ENCODE results near the gene ZNRF2.

ZNRF2 gene

DNA sequence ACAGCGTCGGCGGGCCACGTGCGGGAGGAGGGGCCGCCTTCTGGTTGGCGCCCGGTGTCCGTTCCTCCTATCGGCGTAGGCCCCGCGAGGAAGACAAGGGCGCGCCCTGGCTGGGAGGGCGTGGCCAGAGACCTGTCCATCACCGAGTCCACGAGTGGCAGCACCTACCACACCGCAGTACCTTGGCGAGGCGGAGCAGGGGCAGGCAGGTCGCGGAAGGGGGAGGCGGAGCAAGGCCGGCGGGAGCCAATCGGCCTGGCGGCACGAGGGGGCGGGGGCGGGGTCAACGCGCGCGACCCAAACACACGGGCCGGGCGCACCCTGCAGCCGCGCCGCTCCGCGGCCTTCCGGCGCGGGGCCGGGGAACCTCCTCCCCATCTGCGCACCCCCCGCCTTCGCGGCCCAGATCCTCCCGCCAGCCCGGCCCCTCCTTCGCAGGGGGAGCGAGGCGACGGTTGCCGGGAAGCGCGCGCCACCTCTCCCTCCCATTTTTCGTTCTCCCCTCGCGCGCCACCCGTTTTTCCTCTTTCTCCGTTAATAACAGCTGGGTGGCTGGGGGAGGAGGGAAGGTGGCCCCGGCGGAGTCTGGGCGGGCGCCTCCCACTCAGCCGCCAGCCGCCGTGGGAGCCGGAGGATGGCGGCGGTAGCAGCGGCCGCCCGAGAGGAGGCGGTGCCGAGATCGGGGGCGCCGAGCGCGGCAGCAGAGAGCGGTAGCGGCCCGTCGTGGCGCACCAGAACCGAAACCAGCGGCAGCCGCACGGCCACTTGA, at the start of gene ZNRF2:
ZNRF2 (plus strand) TSS at position 300 of the 769 bp plus-strand sequence. CDS start 761 bp downstream, outside the sequence.
- peak; percentile 99 to 100 for DNase-seq

DNA sequence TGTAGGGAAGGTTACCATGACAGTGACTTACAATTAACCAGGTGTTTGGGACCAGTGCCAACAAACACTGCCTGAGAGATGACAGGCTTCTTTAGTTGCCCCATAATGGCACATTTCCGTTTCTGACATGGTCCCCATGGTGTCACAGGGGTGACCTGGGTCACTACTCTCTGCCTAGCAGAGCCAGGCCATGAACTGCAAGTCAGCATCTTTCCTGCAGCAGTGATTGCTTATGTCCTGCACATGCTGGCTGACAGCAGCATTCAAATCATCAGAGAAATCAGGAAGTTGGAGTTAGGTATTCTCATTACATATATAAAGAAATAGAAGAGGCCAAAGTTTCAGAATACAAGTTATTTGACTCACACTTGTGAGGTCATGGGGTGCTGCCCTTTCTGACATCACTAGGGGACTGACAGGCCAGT, 47.1 kb upstream of the ZNRF2 start:
- DNase-seq: peak in 1 of 2 donors; percentile 66

DNA sequence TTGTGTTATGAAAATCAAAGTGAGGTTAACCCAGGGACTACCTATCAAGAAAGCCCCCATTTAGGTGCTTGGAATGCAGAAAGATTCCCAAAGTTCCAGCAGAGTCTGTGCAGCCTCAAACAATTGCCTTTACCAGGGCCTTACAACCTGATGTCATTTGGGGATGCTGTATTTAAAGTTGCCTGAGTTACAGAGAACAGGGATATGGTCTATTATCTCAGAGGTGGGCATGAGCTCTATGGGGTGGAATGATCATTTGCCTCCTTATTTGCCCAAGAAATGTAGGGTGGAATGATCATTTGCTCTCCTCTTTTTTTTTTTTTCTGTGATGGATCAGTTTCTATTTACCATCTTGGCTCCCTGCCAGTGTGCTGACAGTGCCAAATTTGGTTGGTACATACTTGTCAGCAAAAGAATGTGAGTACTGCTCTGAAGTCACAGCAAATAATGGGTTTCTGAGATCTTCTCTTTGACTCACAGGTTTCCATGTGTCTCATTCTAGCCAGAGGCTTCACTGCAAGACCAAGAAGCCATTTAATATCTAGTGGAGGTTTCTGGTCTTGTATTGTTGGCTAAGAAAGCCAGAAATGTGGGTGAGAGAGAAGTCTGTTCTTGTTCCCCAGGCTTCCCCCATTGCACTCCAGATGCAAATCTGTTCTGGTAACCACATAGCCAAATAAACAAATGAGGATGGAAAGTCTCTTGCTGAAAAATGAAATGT, 45.5 kb upstream of the ZNRF2 start:
- DNase-seq: no peak

DNA sequence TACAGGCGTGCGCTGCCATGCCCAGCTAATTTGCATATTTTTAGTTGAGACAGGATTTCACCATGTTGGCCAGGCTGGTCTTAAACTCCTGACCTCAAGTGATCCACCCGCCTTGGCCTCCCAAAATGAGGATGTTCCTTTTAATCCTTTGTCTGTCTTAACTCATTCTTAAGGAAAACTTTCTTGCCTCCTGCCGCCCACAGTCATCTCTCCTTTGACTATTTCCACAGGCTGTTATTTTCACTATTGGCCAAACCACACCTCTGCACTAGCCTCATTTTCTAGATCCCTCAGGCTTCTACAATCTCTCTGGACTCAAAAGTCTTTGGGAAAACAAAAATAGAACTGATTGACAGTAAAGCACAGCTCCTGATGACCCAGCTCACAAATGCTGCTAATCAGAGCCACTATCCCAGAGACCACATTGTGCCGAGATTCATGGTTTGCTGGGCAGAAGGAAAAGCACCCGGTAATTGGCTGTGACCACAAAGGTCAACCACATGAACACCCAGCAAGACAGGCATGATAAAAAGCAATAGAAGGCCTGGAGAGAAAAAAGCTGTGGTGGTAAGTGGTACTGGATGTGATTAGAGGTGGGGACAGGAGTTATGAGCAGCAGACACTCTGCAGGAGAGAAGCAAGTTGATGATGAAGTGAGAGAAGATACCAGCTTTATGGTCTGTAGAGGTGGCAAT, 44.1 kb upstream of the ZNRF2 start:
- DNase-seq: no peak

DNA sequence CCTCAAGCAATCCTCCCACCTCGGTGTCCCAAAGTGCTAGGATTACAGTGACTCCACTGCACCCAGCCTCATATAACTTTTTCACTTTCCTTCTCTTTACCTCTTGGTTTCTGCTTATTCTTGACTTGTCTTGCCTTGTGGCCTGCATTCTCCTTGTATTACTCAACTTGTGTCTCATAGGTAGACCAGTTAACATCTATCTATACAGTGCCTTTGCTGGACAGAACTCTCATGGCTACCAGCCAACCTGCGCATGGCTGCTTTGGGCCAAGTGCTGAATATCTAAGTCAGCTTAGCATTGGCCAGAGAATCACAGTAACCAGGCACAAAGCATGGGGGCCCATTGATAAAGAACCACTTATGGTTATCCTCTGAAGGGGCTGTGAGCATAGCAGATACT, 42.6 kb upstream of the ZNRF2 start:
- no peak for DNase-seq

DNA sequence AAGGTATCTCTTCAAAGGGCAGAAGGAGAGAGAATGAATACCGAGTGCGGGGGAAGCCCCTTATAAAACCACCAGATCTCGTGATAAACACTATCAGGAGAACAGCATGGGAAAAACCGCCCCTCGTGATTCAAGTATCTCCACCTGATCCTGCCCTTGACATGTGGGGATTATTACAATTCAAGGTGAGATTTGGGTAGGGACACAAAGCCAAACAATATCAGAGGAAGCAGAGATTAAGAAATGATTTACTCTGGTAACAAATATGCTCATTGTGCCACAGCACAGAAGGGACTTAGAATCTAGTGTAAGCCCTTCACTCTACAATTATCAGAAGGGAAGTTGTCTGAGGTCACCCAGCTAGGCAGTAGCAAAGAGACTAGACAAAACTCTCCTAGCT, 40.1 kb upstream of the ZNRF2 start:
- no peak for DNase-seq

DNA sequence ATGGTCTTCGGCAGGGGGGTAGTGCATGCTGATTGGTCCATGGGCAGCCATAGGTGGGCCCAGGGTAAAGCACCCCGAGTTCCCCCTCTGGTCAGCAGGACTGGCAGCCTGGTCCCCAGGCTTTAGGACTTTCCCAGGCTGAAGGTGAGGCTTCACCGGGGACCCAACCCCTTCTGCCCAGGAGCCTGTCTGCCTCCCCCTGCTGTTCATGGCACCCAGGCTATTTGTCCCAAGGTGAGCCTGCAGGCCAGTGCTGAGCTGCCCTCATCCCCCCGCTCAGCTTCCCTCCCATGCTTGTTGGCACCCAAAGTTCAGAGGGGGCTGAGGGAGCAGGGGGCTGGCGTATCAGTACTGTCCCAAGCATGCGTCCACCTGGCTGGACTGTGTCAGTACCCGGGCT, 38.5 kb upstream of the ZNRF2 start:
- DNase-seq: no peak

DNA sequence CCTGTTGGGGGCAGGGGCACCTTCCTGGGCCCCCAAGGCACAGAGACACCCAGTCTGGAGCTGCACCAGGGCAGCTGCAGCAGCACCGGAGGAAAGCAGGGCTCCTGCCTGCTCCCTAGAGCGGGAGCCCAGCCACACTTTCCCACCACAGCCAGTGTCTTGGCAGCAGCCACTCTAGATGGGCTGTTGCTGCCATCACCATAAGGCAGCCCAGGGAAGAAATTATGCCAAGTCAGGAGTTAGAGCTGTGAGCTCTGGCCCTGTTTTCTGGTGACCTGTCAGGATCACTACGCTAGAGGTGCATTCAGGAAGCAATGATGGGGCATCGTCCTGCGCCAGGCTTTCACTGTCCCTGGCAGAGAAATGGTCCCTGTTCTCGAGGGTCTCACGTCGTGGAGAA, 38.0 kb upstream of the ZNRF2 start:
- no peak for DNase-seq

DNA sequence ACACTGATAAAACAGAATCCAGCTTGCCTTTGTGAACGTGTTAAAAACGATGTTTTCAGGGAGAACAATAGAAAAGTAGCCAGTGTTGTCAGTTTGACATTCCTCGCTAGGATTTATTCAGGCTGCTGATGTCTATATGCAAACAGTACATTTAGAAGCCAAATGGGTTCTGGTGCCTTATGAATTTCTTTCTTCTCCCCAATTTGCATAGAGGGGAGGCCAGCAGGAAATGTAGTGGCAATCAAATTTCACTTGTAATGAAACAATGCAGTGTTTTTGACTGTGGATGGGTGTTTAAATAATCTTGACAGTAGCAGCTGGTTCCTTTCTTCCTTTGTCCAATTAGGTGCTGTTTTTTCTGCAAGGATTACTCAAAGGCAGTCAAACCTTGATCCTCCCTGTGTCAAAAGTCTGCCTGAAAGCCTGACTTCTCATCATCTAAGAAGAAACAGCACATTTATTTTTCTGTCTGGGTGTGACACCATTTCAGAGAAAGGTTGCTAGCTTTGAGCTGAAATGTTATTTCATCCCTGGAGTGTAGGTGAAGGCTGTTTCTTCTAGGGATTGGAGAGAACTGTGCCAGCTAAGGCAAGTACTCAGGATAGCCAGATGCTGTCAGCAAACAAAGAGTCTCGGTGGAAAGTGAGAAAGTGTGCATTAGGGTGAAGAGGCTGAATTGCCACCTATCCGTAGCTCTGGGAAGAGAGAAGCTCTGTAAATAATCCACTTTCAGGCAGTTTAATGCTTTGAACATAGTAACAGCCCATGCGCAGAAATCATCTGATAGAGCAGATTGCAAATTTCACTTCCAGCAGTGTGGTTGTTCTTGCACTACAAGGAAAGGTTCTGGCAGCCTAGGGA, 36.6 kb upstream of the ZNRF2 start:
- DNase-seq: no peak

DNA sequence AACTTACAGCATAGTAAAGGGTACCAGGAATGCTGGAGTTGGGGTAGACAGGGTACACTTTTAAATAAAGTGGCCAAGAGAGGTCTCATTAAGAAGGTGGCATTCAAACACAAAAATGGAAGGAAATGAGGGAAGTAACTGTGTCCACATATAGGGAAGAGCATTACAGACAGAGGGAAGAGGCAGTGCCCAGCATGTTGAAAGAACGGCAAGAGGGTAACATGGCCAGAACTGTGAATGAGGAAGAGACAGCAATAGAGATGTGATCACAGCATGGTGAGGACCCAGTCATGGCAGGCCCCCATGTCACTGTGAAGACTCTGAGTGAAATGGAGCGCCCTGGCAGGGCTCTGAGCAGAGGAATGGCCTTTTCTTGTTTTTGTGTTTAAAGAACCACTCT, 35.1 kb upstream of the ZNRF2 start:
- DNase-seq: no peak

DNA sequence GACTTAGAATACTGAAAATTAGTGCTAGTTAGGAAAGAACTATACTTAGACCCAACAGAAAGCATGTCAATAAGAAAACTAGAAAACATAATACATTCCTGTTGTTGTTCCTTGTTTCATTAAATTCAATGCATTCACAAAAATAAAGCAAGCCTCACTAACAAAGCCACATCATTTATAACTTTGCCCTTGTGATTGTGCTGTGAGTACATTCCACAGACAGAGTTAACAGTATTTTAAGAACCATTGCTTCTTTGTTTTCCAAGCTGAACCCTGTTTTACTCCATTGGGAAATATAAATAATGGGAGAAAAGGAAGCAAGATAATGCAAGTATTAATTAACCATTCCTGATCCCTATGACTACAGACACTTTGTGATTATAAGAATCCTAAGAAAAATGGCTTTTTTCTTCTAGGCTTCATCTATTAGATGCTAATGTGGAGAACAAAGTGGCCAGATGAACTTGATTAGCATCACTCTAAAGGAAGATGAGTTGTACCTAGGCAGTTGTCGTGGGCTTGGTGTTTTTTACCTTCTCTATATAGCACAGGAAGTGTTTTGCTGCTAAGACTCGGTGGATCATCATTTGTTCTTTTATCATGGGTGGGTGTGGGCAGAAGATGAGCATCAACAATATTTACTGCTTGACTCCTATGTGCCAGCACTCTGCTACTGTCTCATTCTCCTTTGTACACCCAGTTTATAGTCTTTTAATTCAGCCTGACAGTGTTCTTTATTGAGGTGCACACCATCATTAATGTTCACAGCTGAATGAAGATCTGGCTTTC, 34.2 kb upstream of the ZNRF2 start:
- DNase-seq: peak in 1 of 2 donors; percentile 18

DNA sequence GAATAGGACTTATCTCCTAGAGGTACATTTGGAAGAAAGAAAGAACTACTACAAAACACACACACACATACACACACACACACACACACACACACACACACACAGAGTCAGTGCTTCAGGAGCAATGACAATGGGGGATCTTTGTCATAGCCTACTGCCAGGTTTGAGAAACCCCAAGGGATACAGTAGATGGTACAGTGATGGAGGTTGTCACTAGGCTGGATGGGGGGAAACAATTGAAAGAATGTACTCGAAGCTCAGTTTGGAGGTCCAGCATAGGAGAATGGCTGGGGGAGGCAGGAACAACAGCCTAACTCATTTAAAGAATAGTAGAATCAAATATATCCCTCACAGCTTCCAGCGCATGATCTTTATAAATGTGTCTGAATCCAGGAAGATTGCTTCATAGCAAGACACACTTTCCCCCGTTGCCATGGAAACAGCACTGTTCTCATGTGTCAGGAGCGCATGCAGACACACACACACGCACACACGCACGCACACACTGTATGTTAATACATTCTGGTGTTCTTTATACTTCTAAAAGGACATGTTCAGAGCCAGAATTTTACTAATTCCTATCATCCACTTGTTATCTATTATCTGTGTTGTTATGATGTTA, 32.6 kb upstream of the ZNRF2 start:
- DNase-seq: no peak

DNA sequence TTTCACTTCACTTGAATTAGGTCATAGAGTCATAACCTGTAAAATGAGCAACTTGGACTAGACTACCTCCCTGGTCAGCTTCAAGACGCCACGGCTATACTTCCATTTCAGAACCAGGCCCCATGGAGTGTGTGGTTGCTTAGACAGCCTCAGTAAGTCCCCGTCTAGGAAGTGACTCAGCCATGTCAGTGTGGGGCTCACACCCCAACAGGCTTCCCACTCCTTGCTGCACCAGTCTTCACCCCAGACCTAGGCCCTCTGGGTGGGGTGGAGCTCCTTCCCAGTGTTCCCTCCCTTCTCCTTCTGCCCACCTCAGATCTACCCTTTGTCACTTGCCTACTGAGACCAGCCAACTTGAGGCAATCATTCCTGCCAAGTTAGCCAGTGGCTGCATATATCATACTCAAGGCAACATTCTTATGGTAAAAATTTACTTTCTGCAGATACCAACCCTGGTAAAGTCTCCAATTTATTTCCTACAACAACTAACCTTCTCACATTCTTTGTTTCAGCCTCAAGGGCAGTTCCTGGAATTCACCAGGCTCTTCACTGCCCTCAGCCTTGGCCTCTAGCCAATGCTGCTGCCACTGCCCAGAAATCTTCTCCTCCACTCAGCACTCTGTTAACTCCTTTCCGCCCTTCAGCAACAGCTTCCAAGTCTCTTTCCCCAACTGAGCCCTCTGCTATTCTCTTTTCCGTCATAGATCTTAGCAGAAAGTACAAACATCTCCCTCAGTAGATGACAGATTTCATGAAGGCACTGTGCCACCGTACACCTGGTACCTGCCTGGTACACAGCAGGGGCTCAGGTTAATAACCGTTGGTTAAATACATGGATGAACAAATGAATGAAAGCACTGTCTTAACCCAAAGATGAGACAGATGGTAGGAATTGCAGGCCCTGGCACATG, 31.3 kb upstream of the ZNRF2 start:
- peak in 1 of 2 donors; percentile 28 for DNase-seq

DNA sequence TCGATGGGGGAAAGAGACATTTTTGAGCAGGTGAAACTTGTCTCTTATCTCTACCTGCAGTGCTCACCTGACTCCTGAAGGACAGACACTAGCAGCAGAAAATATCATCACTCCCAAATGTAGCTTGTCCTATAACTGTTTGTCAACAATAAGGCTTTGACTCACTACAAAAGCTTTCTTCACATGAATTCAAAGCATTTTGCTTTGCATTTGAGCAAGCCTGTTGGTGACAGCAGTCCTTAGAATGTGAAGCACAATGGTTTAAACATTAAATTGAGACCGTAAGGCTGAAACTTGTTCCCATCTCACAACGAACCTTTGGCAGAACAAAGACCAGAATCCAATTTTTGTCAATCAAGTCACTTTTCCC, 30.6 kb upstream of the ZNRF2 start:
- DNase-seq: no peak

DNA sequence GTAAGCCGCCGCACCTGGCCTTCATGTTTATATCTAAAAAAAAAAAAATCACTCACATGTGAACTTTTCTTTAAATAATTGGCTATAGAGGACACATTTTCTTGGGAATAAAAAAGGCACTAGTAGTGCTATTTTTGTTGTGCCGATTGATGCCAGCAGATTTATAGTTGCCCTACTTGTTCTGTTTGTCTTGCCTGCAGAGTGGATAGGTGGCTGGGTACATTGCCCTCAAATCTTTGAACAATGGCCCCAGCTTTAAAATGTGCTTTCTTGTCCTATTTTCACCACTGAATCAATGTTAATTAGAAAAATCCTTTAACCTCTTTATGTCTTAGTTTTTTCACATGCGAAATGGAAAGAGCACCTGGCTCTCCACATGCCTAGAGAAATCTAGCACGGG, 30.1 kb upstream of the ZNRF2 start:
- no peak for DNase-seq

DNA sequence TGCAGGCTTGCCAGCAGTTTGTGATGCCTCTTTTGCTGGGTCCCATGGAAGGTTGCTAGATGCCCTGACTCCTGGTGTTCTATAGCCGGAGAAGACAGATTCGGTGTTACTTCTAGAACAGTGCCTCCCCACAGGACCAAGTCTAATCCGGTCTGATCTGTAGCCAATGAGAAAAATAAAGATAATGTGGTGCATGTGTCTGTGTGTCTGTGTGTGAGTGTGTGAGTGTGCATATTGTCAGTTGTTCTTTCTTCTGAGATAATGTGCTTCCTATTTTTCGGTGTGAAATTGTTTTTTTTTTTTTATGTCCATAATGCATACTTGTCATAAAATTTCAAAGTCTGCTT, 29.7 kb upstream of the ZNRF2 start:
- DNase-seq: no peak

DNA sequence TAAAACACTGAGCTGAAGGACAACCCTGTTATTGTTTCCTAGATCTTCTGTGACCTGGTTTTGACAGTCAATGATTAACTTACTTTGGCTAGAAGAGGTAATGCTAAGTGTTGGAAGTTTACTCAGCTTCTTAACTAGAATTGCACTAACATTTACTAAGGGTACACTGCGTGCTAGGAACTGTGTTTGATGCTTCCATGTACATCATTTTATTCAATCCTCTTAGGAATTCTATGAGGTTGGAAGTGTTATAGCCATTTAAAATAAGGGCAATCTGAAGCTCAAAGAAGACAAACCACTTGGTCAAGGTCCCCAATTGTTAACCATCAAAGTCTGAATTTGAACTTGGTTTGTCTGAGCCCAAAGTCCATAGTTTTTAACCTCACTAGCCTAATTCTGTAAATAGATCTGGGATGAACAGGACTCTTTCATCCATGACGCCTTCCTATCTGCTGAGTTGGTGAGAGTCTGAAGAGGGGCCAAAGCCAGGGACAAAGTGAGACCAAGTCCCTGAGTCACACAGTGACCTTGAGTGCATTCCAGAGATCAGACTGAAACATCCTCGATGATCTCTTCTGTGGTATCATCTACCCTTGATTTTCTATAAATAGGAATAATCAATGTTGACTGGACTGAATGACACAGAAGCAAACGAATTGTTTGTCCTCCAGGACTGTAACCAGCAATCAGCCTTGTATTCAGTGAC, 29.2 kb upstream of the ZNRF2 start:
- DNase-seq: no peak

DNA sequence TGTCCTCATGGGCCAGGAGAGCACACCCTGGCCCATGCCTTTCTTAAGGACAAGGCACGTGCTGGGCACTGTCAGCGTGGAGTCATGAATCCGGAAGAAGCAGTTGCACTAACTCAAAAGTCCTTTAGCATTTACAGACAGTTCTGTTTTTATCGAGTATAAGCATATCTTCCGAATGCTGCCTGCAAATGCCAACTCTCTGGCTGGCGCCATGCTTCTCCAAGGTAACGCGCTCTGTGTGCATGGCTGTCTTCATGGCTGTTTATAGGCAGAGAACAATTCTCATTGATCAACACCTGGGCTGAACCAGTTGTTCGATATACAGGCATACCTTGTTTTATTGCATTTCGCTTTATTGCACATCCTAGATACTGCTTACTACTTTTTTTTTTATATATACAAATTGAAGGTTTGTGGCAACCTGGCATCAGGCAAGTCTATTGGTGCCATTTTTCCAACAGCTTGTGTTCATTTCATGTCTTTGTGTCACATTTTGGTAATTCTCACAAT, 28.0 kb upstream of the ZNRF2 start:
- DNase-seq: no peak

DNA sequence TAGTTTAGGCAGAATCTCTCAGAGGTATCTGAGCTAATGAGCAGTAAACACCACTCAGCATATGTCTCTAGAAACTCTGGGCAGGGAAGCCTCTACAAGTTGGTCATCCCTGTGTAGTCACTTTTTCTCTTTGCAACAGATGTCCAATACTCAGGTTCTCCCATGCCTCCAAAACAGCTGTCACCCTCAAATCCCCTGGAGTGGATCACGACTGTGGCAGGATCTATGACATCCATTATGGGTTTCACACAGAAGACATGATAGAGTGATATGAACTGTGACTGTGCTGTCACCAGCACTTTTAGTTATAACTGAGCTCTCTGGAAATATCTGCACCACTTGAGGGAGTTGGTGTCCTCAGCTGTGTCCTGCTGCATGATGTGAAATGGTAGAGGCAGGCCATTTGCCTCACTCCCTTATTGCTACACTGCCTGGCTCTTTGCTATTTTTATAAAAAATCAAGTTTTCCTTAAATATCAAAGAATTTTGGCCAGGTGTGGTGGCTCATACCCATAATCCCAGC, 24.1 kb upstream of the ZNRF2 start:
- DNase-seq: no peak
